ENCODE data around the gene CACNA1H. TPM values are rescaled to one million over a fixed set of nuclear protein-coding genes. Genes with fewer than 3 reads are reported as not detected.

CACNA1H gene
- total and polyA plus RNA-seq, 9 of the 15 experiments (the other 6 are each of a cell fraction or from before 2014, with no cell fraction given), result 0.10 to 0.18 TPM; not detected in 7

- TF ChIP-seq SETDB1 (IDR thresholded peaks at IDR 0.05; ENCODE audit: low read length) (no peak), EGR1 (conservative IDR thresholded peaks at IDR 0.05) (peak; percentile 55)
- in situ Hi-C loops (cut with MboI) (no loop called here), intact Hi-C loops (cut with micrococcal nuclease) (no loop called here)
- no peak overlapping the region for H3K4me3 ChIP-seq
- no peak for DNase-seq (ENCODE audit: extremely low read depth in 1 of 4, low spot score in 3 of 4)
- CTCF ChIA-PET (ENCODE audit: low intra/inter-chr PET ratio), result no interaction called here
- peaks cover 7% of the 10 kb centered on the region for H4K20me1 ChIP-seq (replicated peaks; ENCODE audit: control insufficient read depth, insufficient read depth, low read length)
- H3K4me2 ChIP-seq (ENCODE audit: insufficient read depth, low read length), result no peak overlapping the region
- FAIRE-seq, result no peak
- ATAC-seq, result no peak
- no peaks in the 10 kb centered on the region for H3K9me3 ChIP-seq (replicated peaks; ENCODE audit: control insufficient read depth, insufficient read depth, low read depth, low read length)
- POLR2A ChIA-PET, result no interaction called here
- no peak overlapping the region for H3K27ac ChIP-seq (ENCODE audit: extremely low read depth, low read depth, low read length)
- H3K4me1 ChIP-seq (replicated peaks in 1 of 2; ENCODE audit: control insufficient read depth in 2 of 2, insufficient read depth in 2 of 2, low read length in 2 of 2), result peaks cover 0 to 64% of the 10 kb centered on the region in 2 experiments; a peak in 2 of 5 replicates
- H3K9me1 ChIP-seq (ENCODE audit: control insufficient read depth, insufficient read depth, low read length), result no peaks in the 10 kb centered on the region
- H2AFZ ChIP-seq (ENCODE audit: low read depth, low read length), result no peak overlapping the region
- H3K36me3 ChIP-seq (ENCODE audit: control insufficient read depth, insufficient read depth, low read length), result no peaks in the 10 kb centered on the region
- H3K79me2 ChIP-seq (ENCODE audit: control insufficient read depth, insufficient read depth, low read length), result no peaks in the 10 kb centered on the region
- peaks cover 33 to 88% of the 10 kb centered on the region in 2 experiments; a peak in 4 of 5 replicates for H3K27me3 ChIP-seq (ENCODE audit: control insufficient read depth in 2 of 2, insufficient read depth in 2 of 2, low read length in 2 of 2)
- no peak overlapping the region for H3K9ac ChIP-seq (ENCODE audit: insufficient read depth in 1 of 2, low read depth in 2 of 2, low read length in 2 of 2)
- no TSS peak for BruUV-seq (replicated peaks)
- WGBS (ENCODE audit: insufficient coverage, low coverage, missing lambda C conversion rate), result 2% methylated on average over 15 of the region's 25 CpGs
Measured at GRCh38 chr16:1213796-1214372, 61.0 kb downstream of the CACNA1H start.

- no TSS peak for BruUV-seq (replicated peaks)
- Histone ChIP-seq H3K79me2 (ENCODE audit: control insufficient read depth, insufficient read depth, low read length) (no peaks in the 10 kb centered on the region), H4K20me1 (replicated peaks; ENCODE audit: control insufficient read depth, insufficient read depth, low read length) (peaks cover 7% of the 10 kb centered on the region), H3K27me3 (ENCODE audit: control insufficient read depth in 2 of 2, insufficient read depth in 2 of 2, low read length in 2 of 2) (peaks cover 35 to 88% of the 10 kb centered on the region in 2 experiments; a peak in 4 of 5 replicates), H3K4me1 (replicated peaks in 1 of 2; ENCODE audit: control insufficient read depth in 2 of 2, insufficient read depth in 2 of 2, low read length in 2 of 2) (peaks cover 0 to 66% of the 10 kb centered on the region in 2 experiments; a peak in 2 of 5 replicates), H3K4me3 (no peak overlapping the region), H3K9me1 (ENCODE audit: control insufficient read depth, insufficient read depth, low read length) (no peaks in the 10 kb centered on the region), H3K9ac (ENCODE audit: insufficient read depth in 1 of 2, low read depth in 2 of 2, low read length in 2 of 2) (no peak overlapping the region), H3K27ac (ENCODE audit: extremely low read depth, low read depth, low read length) (no peak overlapping the region), H3K4me2 (ENCODE audit: insufficient read depth, low read length) (no peak overlapping the region), H2AFZ (ENCODE audit: low read depth, low read length) (no peak overlapping the region), H3K36me3 (ENCODE audit: control insufficient read depth, insufficient read depth, low read length) (no peaks in the 10 kb centered on the region), H3K9me3 (replicated peaks; ENCODE audit: control insufficient read depth, insufficient read depth, low read depth, low read length) (no peaks in the 10 kb centered on the region)
- WGBS (ENCODE audit: insufficient coverage, low coverage, missing lambda C conversion rate), result 8% methylated on average over 16 of the region's 16 CpGs
- TF ChIP-seq SETDB1 (IDR thresholded peaks at IDR 0.05; ENCODE audit: low read length) (no peak), NR1H2 (CRISPR knock-in tag; IDR thresholded peaks at IDR 0.05) (no peak), ZNF57 (CRISPR knock-in tag; IDR thresholded peaks at IDR 0.05) (no peak), MAZ (CRISPR knock-in tag; conservative IDR thresholded peaks at IDR 0.05 in 1 of 2, IDR thresholded peaks at IDR 0.05 in 1 of 2) (no peak), NCOA2 (IDR thresholded peaks at IDR 0.05; ENCODE audit: partially characterized antibody in 2 of 2) (no peak), TEAD1 (CRISPR knock-in tag; IDR thresholded peaks at IDR 0.05) (no peak), CHD1 (IDR thresholded peaks at IDR 0.05; ENCODE audit: low read length) (no peak), FOXM1 (IDR thresholded peaks at IDR 0.05; ENCODE audit: low read depth) (no peak), FOXM1 (CRISPR knock-in tag; IDR thresholded peaks at IDR 0.05; ENCODE audit: low read depth) (no peak), ZNF75A (CRISPR knock-in tag; IDR thresholded peaks at IDR 0.05) (no peak)
- DNase-seq (ENCODE audit: extremely low read depth in 1 of 4, low spot score in 3 of 4) (no peak), ATAC-seq (no peak), FAIRE-seq (no peak)
- ChIA-PET POLR2A (interaction anchor here (0.6 to 0.9 kb wide), 2 partner anchors 10 to 33 kb away, joined by 3 read pairs; no protein-coding TSS in a partner anchor), CTCF (ENCODE audit: low intra/inter-chr PET ratio) (no interaction called here)
- intact Hi-C loops (cut with micrococcal nuclease) (no loop called here), in situ Hi-C loops (cut with MboI) (no loop called here)
Measured at GRCh38 chr16:1214719-1215118, 61.8 kb downstream of the CACNA1H start.

Measured in K562 (cell line).